ACC112 (cell line): ENCODE results near the gene DUSP1.
A peak's percentile ranks its signal among the peaks of the same experiment; 100 is the strongest.

Source experiments
- H2AFZ ChIP-seq: fragments of 200-600 bp; sonication (generic); one replicate; pipeline ENCODE4 v1.6.0; 2017; ENCODE audit warnings: antibody characterized with exemption, low read length; ENCODE audit not compliant: unreplicated experiment
- H3K27ac ChIP-seq: fragments of 200-600 bp; sonication (generic); 2 replicates; pipeline ENCODE4 v1.5.1; 2014; ENCODE audit warnings: low read depth, mild to moderate bottlenecking, antibody characterized with exemption, low read length, moderate library complexity
- H3K27me3 ChIP-seq: fragments of 200-600 bp; sonication (generic); 2 replicates; pipeline ENCODE4 v1.6.1; 2014; ENCODE audit warnings: mild to moderate bottlenecking, antibody characterized with exemption, low read length, moderate library complexity, mixed read lengths; ENCODE audit not compliant: insufficient read depth
- H3K36me3 ChIP-seq: fragments of 200-600 bp; sonication (generic); 2 replicates; pipeline ENCODE4 v1.6.1; 2016; ENCODE audit warnings: mild to moderate bottlenecking, antibody characterized with exemption, low read length, moderate library complexity, mixed read lengths; ENCODE audit not compliant: insufficient read depth
- H3K4me1 ChIP-seq: fragments of 200-600 bp; sonication (generic); one replicate; pipeline ENCODE4 v1.6.1; 2016; ENCODE audit warnings: low read length, mixed read lengths; ENCODE audit not compliant: insufficient read depth, unreplicated experiment, control insufficient read depth
- H3K4me3 ChIP-seq: fragments of 200-600 bp; sonication (generic); 2 replicates; pipeline ENCODE4 v1.5.1; 2014; ENCODE audit warnings: mild to moderate bottlenecking, low read depth, low read length
- H3K79me2 ChIP-seq: fragments of 200-600 bp; sonication (generic); one replicate; pipeline ENCODE4 v1.6.0; 2016; ENCODE audit warnings: low read length; ENCODE audit not compliant: control insufficient read depth, unreplicated experiment, insufficient read depth

DUSP1 gene

GRCh38 chr5:172768573-172769341, 2.2 kb downstream of the DUSP1 start:
- Histone ChIP-seq H3K27ac (peak overlapping the region; percentile 94), H3K4me1 (peaks cover 23% of the 10 kb centered on the region), H3K79me2 (peaks cover 35% of the 10 kb centered on the region), H3K4me3 (peak overlapping the region; percentile 97), H3K27me3 (no peaks in the 10 kb centered on the region), H3K36me3 (peaks cover 35% of the 10 kb centered on the region), H2AFZ (no peak overlapping the region)

GRCh38 chr5:172768098-172768572, 2.9 kb downstream of the DUSP1 start:
- Histone ChIP-seq H3K4me3 (peak overlapping the region; percentile 97), H3K27ac (peak overlapping the region; percentile 94), H2AFZ (no peak overlapping the region), H3K27me3 (no peaks in the 10 kb centered on the region), H3K4me1 (peaks cover 17% of the 10 kb centered on the region), H3K36me3 (peaks cover 35% of the 10 kb centered on the region), H3K79me2 (peaks cover 35% of the 10 kb centered on the region)

GRCh38 chr5:172766287-172767108, 4.5 kb downstream of the DUSP1 start:
- Histone ChIP-seq H3K4me1 (peaks cover 4% of the 10 kb centered on the region), H3K36me3 (peaks cover 35% of the 10 kb centered on the region), H2AFZ (no peak overlapping the region), H3K27me3 (no peaks in the 10 kb centered on the region), H3K79me2 (peaks cover 35% of the 10 kb centered on the region), H3K27ac (peak overlapping the region; percentile 94), H3K4me3 (peak overlapping the region; percentile 97)

- peak overlapping the region; percentile 97; the same call in 1 of the 2 replicates for H3K4me3 ChIP-seq
- peaks cover 3% of the 10 kb centered on the region for H3K4me1 ChIP-seq
- H3K79me2 ChIP-seq: peaks cover 34% of the 10 kb centered on the region
- peak overlapping the region; percentile 94 for H3K27ac ChIP-seq
- no peaks in the 10 kb centered on the region for H3K27me3 ChIP-seq
- H2AFZ ChIP-seq: no peak overlapping the region
- peaks cover 35% of the 10 kb centered on the region for H3K36me3 ChIP-seq
Measured at GRCh38 chr5:172765766-172766286, 5.2 kb downstream of the DUSP1 start.

GRCh38 chr5:172764861-172765765, 5.9 kb downstream of the DUSP1 start:
- H3K27ac ChIP-seq: peak overlapping the region; percentile 94
- H3K27me3 ChIP-seq: no peaks in the 10 kb centered on the region
- peak overlapping the region; percentile 53 for H3K4me3 ChIP-seq
- H3K4me1 ChIP-seq: peaks cover 3% of the 10 kb centered on the region
- no peak overlapping the region for H2AFZ ChIP-seq
- peaks cover 28% of the 10 kb centered on the region for H3K36me3 ChIP-seq
- peaks cover 27% of the 10 kb centered on the region for H3K79me2 ChIP-seq

- Histone ChIP-seq H3K36me3 (peaks cover 7% of the 10 kb centered on the region), H3K4me3 (no peak overlapping the region), H2AFZ (no peak overlapping the region), H3K4me1 (peaks cover 13% of the 10 kb centered on the region), H3K79me2 (peaks cover 7% of the 10 kb centered on the region), H3K27me3 (no peaks in the 10 kb centered on the region), H3K27ac (no peak overlapping the region)
Measured at GRCh38 chr5:172763120-172763464, 7.9 kb downstream of the DUSP1 start.

- H3K79me2 ChIP-seq: peaks cover 1% of the 10 kb centered on the region
- no peaks in the 10 kb centered on the region for H3K27me3 ChIP-seq
- peaks cover 18% of the 10 kb centered on the region for H3K4me1 ChIP-seq
- peaks cover 1% of the 10 kb centered on the region for H3K36me3 ChIP-seq
- no peak overlapping the region for H3K4me3 ChIP-seq
- no peak overlapping the region for H3K27ac ChIP-seq
- H2AFZ ChIP-seq: no peak overlapping the region
Measured at GRCh38 chr5:172762214-172763119, 8.5 kb downstream of the DUSP1 start.

GRCh38 chr5:172760959-172761358, 10.0 kb downstream of the DUSP1 start:
- Histone ChIP-seq H2AFZ (no peak overlapping the region), H3K4me3 (no peak overlapping the region), H3K79me2 (no peaks in the 10 kb centered on the region), H3K4me1 (peaks cover 19% of the 10 kb centered on the region), H3K27ac (no peak overlapping the region), H3K27me3 (no peaks in the 10 kb centered on the region), H3K36me3 (no peaks in the 10 kb centered on the region)

- Histone ChIP-seq H3K27ac (no peak overlapping the region; the same call in 1 of the 2 replicates), H2AFZ (no peak overlapping the region), H3K36me3 (no peaks in the 10 kb centered on the region), H3K4me3 (no peak overlapping the region), H3K27me3 (no peaks in the 10 kb centered on the region), H3K79me2 (no peaks in the 10 kb centered on the region), H3K4me1 (peaks cover 19% of the 10 kb centered on the region)
Measured at GRCh38 chr5:172760136-172760535, 10.9 kb downstream of the DUSP1 start.
